MM.1S (cell line): ENCODE results near the gene CEMIP2.

Source experiments
- DNase-seq: peaks from one replicate; pipeline ENCODE4 v3.0.0-alpha.2; 2015
- H2AFZ ChIP-seq: fragments of 300-600 bp; sonication (generic); 2 replicates; pipeline ENCODE4 v1.6.0; 2016; ENCODE audit warnings: antibody characterized with exemption, low read length
- H3F3A ChIP-seq: fragments of 300-600 bp; sonication (generic); 2 replicates; pipeline ENCODE4 v1.6.1; 2016; ENCODE audit warnings: mild to moderate bottlenecking, antibody characterized with exemption, low read length, moderate library complexity, mixed read lengths; ENCODE audit not compliant: insufficient read depth
- H3K27ac ChIP-seq: fragments of 300-600 bp; sonication (generic); 2 replicates; pipeline ENCODE4 v1.5.1; 2016; ENCODE audit warnings: mild to moderate bottlenecking, low read length
- H3K27me3 ChIP-seq: fragments of 300-600 bp; sonication (generic); replicated peaks from 2 replicates; pipeline ENCODE4 v1.6.0; 2016; ENCODE audit warnings: low read length; ENCODE audit not compliant: insufficient read depth
- H3K36me3 ChIP-seq: fragments of 300-600 bp; sonication (generic); replicated peaks from 2 replicates; pipeline ENCODE4 v1.6.1; 2016; ENCODE audit warnings: mild to moderate bottlenecking, low read length, mixed read lengths; ENCODE audit not compliant: insufficient read depth
- H3K4me1 ChIP-seq: fragments of 300-600 bp; sonication (generic); 2 replicates; pipeline ENCODE4 v1.6.1; 2016; ENCODE audit warnings: low read length, mixed read lengths
- H3K4me2 ChIP-seq: fragments of 300-600 bp; sonication (generic); 2 replicates; pipeline ENCODE4 v1.6.0; 2016; ENCODE audit warnings: low read depth, low read length
- H3K4me3 ChIP-seq: fragments of 300-600 bp; sonication (generic); 2 replicates; pipeline ENCODE4 v1.5.1; 2016; ENCODE audit warnings: low read length, mixed read lengths
- H3K79me2 ChIP-seq: fragments of 300-600 bp; sonication (generic); 2 replicates; pipeline ENCODE4 v1.6.1; 2016; ENCODE audit warnings: mixed run types, low read length, mixed read lengths
- H3K9ac ChIP-seq: fragments of 300-600 bp; sonication (generic); 2 replicates; pipeline ENCODE4 v1.6.1; 2016; ENCODE audit warnings: low read length, mixed read lengths
- H3K9me2 ChIP-seq: fragments of 300-600 bp; sonication (generic); replicated peaks from 2 replicates; pipeline ENCODE4 v1.6.1; 2016; ENCODE audit warnings: mild to moderate bottlenecking, low read length, mixed read lengths; ENCODE audit not compliant: insufficient read depth
- H3K9me3 ChIP-seq: fragments of 300-600 bp; sonication (generic); replicated peaks from 2 replicates; pipeline ENCODE4 v1.6.1; 2016; ENCODE audit warnings: mild to moderate bottlenecking, low read length, mixed read lengths; ENCODE audit not compliant: insufficient read depth
- H4K20me1 ChIP-seq: fragments of 300-600 bp; sonication (generic); 2 replicates; pipeline ENCODE4 v1.6.1; 2016; ENCODE audit warnings: mild to moderate bottlenecking, low read length, moderate library complexity, mixed read lengths; ENCODE audit not compliant: insufficient read depth
- CTCF ChIP-seq: fragments of 300-600 bp; sonication (generic); IDR thresholded peaks from 2 replicates; pipeline ENCODE4 v1.5.1; 2016; ENCODE audit warnings: antibody characterized with exemption, low read length, mixed read lengths
- EZH2 ChIP-seq: fragments of 300-600 bp; sonication (generic); optimal IDR thresholded peaks from 2 replicates; pipeline ENCODE3; 2017; ENCODE audit warnings: low read depth, mild to moderate bottlenecking, antibody characterized with exemption, low read length, mixed read lengths
- EZH2phosphoT487 ChIP-seq: fragments of 300-600 bp; sonication (generic); IDR thresholded peaks from 2 replicates; pipeline ENCODE4 v1.6.1; 2018; ENCODE audit warnings: antibody characterized with exemption, low read length

CEMIP2 gene

GRCh38 chr9:71756753-71757152, 11.6 kb downstream of the CEMIP2 start:
- no peaks in the 10 kb centered on the region for H3K9me2 ChIP-seq
- no peak overlapping the region for H3K4me3 ChIP-seq
- no peaks in the 10 kb centered on the region for H3K36me3 ChIP-seq
- no peaks in the 10 kb centered on the region for H3K27me3 ChIP-seq
- no peak overlapping the region for H2AFZ ChIP-seq
- no peak for DNase-seq
- H3K4me2 ChIP-seq: no peak overlapping the region
- no peaks in the 10 kb centered on the region for H3K9me3 ChIP-seq
- TF ChIP-seq EZH2phosphoT487 (no peak), EZH2 (no peak), CTCF (no peak)
- H3K27ac ChIP-seq: no peak overlapping the region
- no peaks in the 10 kb centered on the region for H3K4me1 ChIP-seq
- H3K9ac ChIP-seq: no peak overlapping the region
- no peaks in the 10 kb centered on the region for H3F3A ChIP-seq
- no peaks in the 10 kb centered on the region for H4K20me1 ChIP-seq
- H3K79me2 ChIP-seq: no peaks in the 10 kb centered on the region

GRCh38 chr9:71755869-71756268, 12.4 kb downstream of the CEMIP2 start:
- H3K4me1 ChIP-seq: no peaks in the 10 kb centered on the region
- no peaks in the 10 kb centered on the region for H3F3A ChIP-seq
- DNase-seq: no peak
- no peak overlapping the region for H3K9ac ChIP-seq
- H2AFZ ChIP-seq: no peak overlapping the region
- no peak overlapping the region for H3K27ac ChIP-seq
- no peaks in the 10 kb centered on the region for H4K20me1 ChIP-seq
- no peak overlapping the region for H3K4me3 ChIP-seq
- H3K27me3 ChIP-seq: no peaks in the 10 kb centered on the region
- H3K9me3 ChIP-seq: no peaks in the 10 kb centered on the region
- no peaks in the 10 kb centered on the region for H3K79me2 ChIP-seq
- H3K9me2 ChIP-seq: no peaks in the 10 kb centered on the region
- H3K4me2 ChIP-seq: no peak overlapping the region
- TF ChIP-seq EZH2 (no peak), CTCF (no peak), EZH2phosphoT487 (no peak)
- H3K36me3 ChIP-seq: no peaks in the 10 kb centered on the region

GRCh38 chr9:71755230-71755629, 13.1 kb downstream of the CEMIP2 start:
- H3K79me2 ChIP-seq: no peaks in the 10 kb centered on the region
- no peaks in the 10 kb centered on the region for H3K4me1 ChIP-seq

More at GRCh38 chr9:71755230-71755629, 13.1 kb downstream of the CEMIP2 start:
- no peak overlapping the region for H3K27ac ChIP-seq
- no peaks in the 10 kb centered on the region for H3F3A ChIP-seq
- H3K36me3 ChIP-seq: no peaks in the 10 kb centered on the region
- no peak overlapping the region for H3K9ac ChIP-seq
- no peaks in the 10 kb centered on the region for H3K9me2 ChIP-seq
- TF ChIP-seq EZH2: no peak
- TF ChIP-seq EZH2phosphoT487: no peak
- no peak for TF ChIP-seq CTCF
- H3K9me3 ChIP-seq: no peaks in the 10 kb centered on the region
- H2AFZ ChIP-seq: no peak overlapping the region
- DNase-seq: no peak
- H3K27me3 ChIP-seq: no peaks in the 10 kb centered on the region
- H3K4me3 ChIP-seq: no peak overlapping the region
- no peaks in the 10 kb centered on the region for H4K20me1 ChIP-seq
- no peak overlapping the region for H3K4me2 ChIP-seq
